Left ventricle myocardium inferior (tissue), 1 donor: ENCODE results near the gene TTLL11. TPM values are rescaled to one million over a fixed set of nuclear protein-coding genes. Genes with fewer than 3 reads are reported as not detected.

Experiments
- DNase-seq: peaks from one replicate; pipeline ENCODE4 v3.0.0-alpha.2; 2020
- H3K27ac ChIP-seq: fragments of 200-600 bp; replicated peaks from 2 replicates; pipeline ENCODE4 v1.8.0; 2021
- H3K27me3 ChIP-seq: fragments of 200-600 bp; 2 replicates; pipeline ENCODE4 v1.8.0; 2021; ENCODE audit warnings: low read depth
- H3K36me3 ChIP-seq: fragments of 200-600 bp; 2 replicates; pipeline ENCODE4 v1.8.0; 2021
- H3K4me1 ChIP-seq: fragments of 200-600 bp; 2 replicates; pipeline ENCODE4 v1.8.0; 2021
- H3K4me3 ChIP-seq: fragments of 200-600 bp; 2 replicates; pipeline ENCODE4 v1.8.0; 2021; ENCODE audit warnings: mild to moderate bottlenecking, moderate library complexity
- H3K9me3 ChIP-seq: fragments of 200-600 bp; replicated peaks from 2 replicates; pipeline ENCODE4 v1.8.0; 2021
- CTCF ChIP-seq: fragments of 200-600 bp; IDR thresholded peaks from 2 replicates; pipeline ENCODE4 v1.8.0; 2021; ENCODE audit warnings: antibody characterized with exemption, mild to moderate bottlenecking, borderline replicate concordance
- intact Hi-C: fragments of 100-400 bp; cut with micrococcal nuclease; formaldehyde crosslinking; loops from one replicate; pipeline ENCODE4 v1.11.0; 2022
- total RNA-seq: library from RNA; stranded (reverse); fragmentation: NEBNext Ultra II Directional; extraction: Animal tissue kit (Norgen Biotek cat#: 25700); gene quantifications from one replicate; pipeline ENCODE4 v1.2.1, GENCODE V29; 2021
- donor health status: DM: no; HTN: yes; CAD: no; lungs with severe emphysema.

The TTLL11 gene
- total RNA-seq, 1 donor from 2014 or later = 7.3 TPM

- no peak for DNase-seq
- Histone ChIP-seq H3K4me3 (no peak overlapping the region), H3K27ac (no peak overlapping the region)
These were observed 77.8 kb downstream of the TTLL11 start for GRCh38 chr9:122015170-122015821.

GRCh38 chr9:122011818-122012498 is 81.2 kb downstream of the TTLL11 start:
- Histone ChIP-seq H3K27me3 (no peaks in the 10 kb centered on the region), H3K27ac (no peak overlapping the region), H3K36me3 (no peaks in the 10 kb centered on the region), H3K4me3 (no peak overlapping the region), H3K9me3 (no peaks in the 10 kb centered on the region), H3K4me1 (peaks cover 44% of the 10 kb centered on the region)
- no peak for DNase-seq
- intact Hi-C loops = no loop called here
- no peak for TF ChIP-seq CTCF

More at GRCh38 chr9:122015170-122015821, 77.8 kb downstream of the TTLL11 start:
- no peak for TF ChIP-seq CTCF
- Histone ChIP-seq H3K36me3 (no peaks in the 10 kb centered on the region), H3K27me3 (no peaks in the 10 kb centered on the region), H3K4me1 (peaks cover 31% of the 10 kb centered on the region), H3K9me3 (no peaks in the 10 kb centered on the region)
- intact Hi-C loops = no loop called here

- no peak for TF ChIP-seq CTCF
- H3K4me3 ChIP-seq = no peak overlapping the region
- DNase-seq = no peak
- H3K27ac ChIP-seq = no peak overlapping the region
- no peaks in the 10 kb centered on the region for H3K36me3 ChIP-seq
- peaks cover 15% of the 10 kb centered on the region for H3K4me1 ChIP-seq
- intact Hi-C loops = no loop called here
- no peaks in the 10 kb centered on the region for H3K9me3 ChIP-seq
- H3K27me3 ChIP-seq = no peaks in the 10 kb centered on the region
These were observed 84.5 kb downstream of the TTLL11 start for GRCh38 chr9:122008559-122008958.

- H3K27ac ChIP-seq = no peak overlapping the region
- intact Hi-C loops = no loop called here
- H3K4me1 ChIP-seq = peaks cover 22% of the 10 kb centered on the region
These were observed 85.3 kb downstream of the TTLL11 start for GRCh38 chr9:122007837-122008236.

GRCh38 chr9:122005597-122005996 is 87.5 kb downstream of the TTLL11 start:
- Histone ChIP-seq H3K4me3 (no peak overlapping the region), H3K36me3 (no peaks in the 10 kb centered on the region), H3K4me1 (peaks cover 39% of the 10 kb centered on the region), H3K27me3 (no peaks in the 10 kb centered on the region), H3K9me3 (no peaks in the 10 kb centered on the region), H3K27ac (no peak overlapping the region)
- peak; percentile 43 for TF ChIP-seq CTCF
- no peak for DNase-seq
- intact Hi-C loops = no loop called here

More at GRCh38 chr9:122007837-122008236, 85.3 kb downstream of the TTLL11 start:
- no peaks in the 10 kb centered on the region for H3K36me3 ChIP-seq
- no peak for TF ChIP-seq CTCF
- no peak for DNase-seq
- H3K27me3 ChIP-seq = no peaks in the 10 kb centered on the region
- H3K4me3 ChIP-seq = no peak overlapping the region
- no peaks in the 10 kb centered on the region for H3K9me3 ChIP-seq
